ENCODE results near the gene FGFR2.

The FGFR2 gene

GRCh38 chr10:121453160-121453559 lies 145.1 kb downstream of the FGFR2 start:
- ChIA-PET POLR2A (no interaction called here), CTCF (interaction anchor here (0.9 to 2.2 kb wide), 2 partner anchors 11 to 36 kb away, joined by 3 to 6 read pairs; no protein-coding TSS in a partner anchor)
- no peak for DNase-seq (ENCODE audit: extremely low spot score)
- TF ChIP-seq CTCF (IDR thresholded peaks at IDR 0.05; ENCODE audit: control extremely low read depth, extremely low read depth, low read depth, missing control alignments), result no peak

- no peak for DNase-seq (ENCODE audit: extremely low spot score)
- TF ChIP-seq CTCF (IDR thresholded peaks at IDR 0.05; ENCODE audit: control extremely low read depth, extremely low read depth, low read depth, missing control alignments), result no peak
- POLR2A ChIA-PET, result no interaction called here
- CTCF ChIA-PET, result interaction anchor here (2.2 kb wide), 1 partner anchor 12 kb away, joined by 6 read pairs; no protein-coding TSS in a partner anchor
Observed at GRCh38 chr10:121452581-121452980, 145.7 kb downstream of the FGFR2 start.

GRCh38 chr10:121450247-121450646 lies 148.0 kb downstream of the FGFR2 start:
- ChIA-PET CTCF (interaction anchor here (1.4 kb wide), 1 partner anchor 28 kb away, joined by 3 read pairs; no protein-coding TSS in a partner anchor), POLR2A (no interaction called here)
- DNase-seq (ENCODE audit: extremely low spot score), result no peak
- TF ChIP-seq CTCF (IDR thresholded peaks at IDR 0.05; ENCODE audit: control extremely low read depth, extremely low read depth, low read depth, missing control alignments), result no peak

- ChIA-PET POLR2A (no interaction called here), CTCF (interaction anchor here (1.4 kb wide), 1 partner anchor 27 kb away, joined by 3 read pairs; no protein-coding TSS in a partner anchor)
- DNase-seq (ENCODE audit: extremely low spot score), result no peak
- TF ChIP-seq CTCF (IDR thresholded peaks at IDR 0.05; ENCODE audit: control extremely low read depth, extremely low read depth, low read depth, missing control alignments), result no peak
Observed at GRCh38 chr10:121449482-121449924, 148.7 kb downstream of the FGFR2 start.

- ChIA-PET CTCF (interaction anchor here (1.4 kb wide), 1 partner anchor 26 kb away, joined by 3 read pairs; no protein-coding TSS in a partner anchor), POLR2A (interaction anchor here (0.6 kb wide), 1 partner anchor 662 kb away, joined by 10 read pairs; no protein-coding TSS in a partner anchor)
- peak; percentile 33 for DNase-seq (ENCODE audit: extremely low spot score)
- no peak for TF ChIP-seq CTCF (IDR thresholded peaks at IDR 0.05; ENCODE audit: control extremely low read depth, extremely low read depth, low read depth, missing control alignments)
Observed at GRCh38 chr10:121448766-121449421, 149.3 kb downstream of the FGFR2 start.

GRCh38 chr10:121444520-121445165 lies 153.6 kb downstream of the FGFR2 start:
- no peak for TF ChIP-seq CTCF (IDR thresholded peaks at IDR 0.05; ENCODE audit: control extremely low read depth, extremely low read depth, low read depth, missing control alignments)
- no peak for DNase-seq (ENCODE audit: extremely low spot score)
- CTCF ChIA-PET, result interaction anchor here (1.0 kb wide), 1 partner anchor 25 kb away, joined by 3 read pairs; no protein-coding TSS in a partner anchor
- POLR2A ChIA-PET, result no interaction called here
